ENCODE results near the gene HOPX. TPM values are rescaled to one million over a fixed set of nuclear protein-coding genes. Genes with fewer than 3 reads are reported as not detected.

HOPX gene
- total RNA-seq, 4 donors from 2014 or later: 405 to 1,883 (median 1,516) TPM

- no peak overlapping the region for H3K27ac ChIP-seq
- WGBS: 34% methylated on average over 5 of the region's 5 CpGs
- H3K4me1 ChIP-seq: peaks cover 13% of the 10 kb centered on the region
Measured at GRCh38 chr4:56630876-56631666, 50.0 kb downstream of the HOPX start.

GRCh38 chr4:56628592-56628991, 52.5 kb downstream of the HOPX start:
- H3K27me3 ChIP-seq: no peaks in the 10 kb centered on the region
- no peak for DNase-seq (ENCODE audit: low spot score in 2 of 2)
- H3K36me3 ChIP-seq: no peaks in the 10 kb centered on the region
- 74% methylated on average over 1 of the region's 1 CpG for WGBS
- TF ChIP-seq POLR2AphosphoS5 (IDR thresholded peaks at IDR 0.05): no peak
- no peak for TF ChIP-seq EP300 (IDR thresholded peaks at IDR 0.05)
- TF ChIP-seq CTCF (IDR thresholded peaks at IDR 0.05): no peak
- TF ChIP-seq POLR2A (IDR thresholded peaks at IDR 0.05): no peak
- H3K27ac ChIP-seq: no peak overlapping the region
- H3K4me3 ChIP-seq: no peak overlapping the region
- peaks cover 4% of the 10 kb centered on the region for H3K9me3 ChIP-seq
- peaks cover 13% of the 10 kb centered on the region for H3K4me1 ChIP-seq

More at GRCh38 chr4:56630876-56631666, 50.0 kb downstream of the HOPX start:
- no peaks in the 10 kb centered on the region for H3K36me3 ChIP-seq
- no peak for TF ChIP-seq POLR2AphosphoS5 (IDR thresholded peaks at IDR 0.05)
- no peak for TF ChIP-seq CTCF (IDR thresholded peaks at IDR 0.05)
- no peak for TF ChIP-seq POLR2A (IDR thresholded peaks at IDR 0.05)
- TF ChIP-seq EP300 (IDR thresholded peaks at IDR 0.05): no peak
- no peak for DNase-seq (ENCODE audit: low spot score in 2 of 2)
- no peaks in the 10 kb centered on the region for H3K27me3 ChIP-seq
- H3K4me3 ChIP-seq: no peak overlapping the region
- H3K9me3 ChIP-seq: no peaks in the 10 kb centered on the region

- Histone ChIP-seq H3K4me1 (peaks cover 16% of the 10 kb centered on the region), H3K27me3 (no peaks in the 10 kb centered on the region), H3K36me3 (no peaks in the 10 kb centered on the region), H3K4me3 (no peak overlapping the region), H3K9me3 (peaks cover 4% of the 10 kb centered on the region), H3K27ac (no peak overlapping the region)
- WGBS: 59% methylated on average over 2 of the region's 2 CpGs
- DNase-seq (ENCODE audit: low spot score in 2 of 2): no peak
- no peak for TF ChIP-seq EP300 (IDR thresholded peaks at IDR 0.05)
- no peak for TF ChIP-seq POLR2AphosphoS5 (IDR thresholded peaks at IDR 0.05)
Measured at GRCh38 chr4:56627985-56628384, 53.1 kb downstream of the HOPX start.

GRCh38 chr4:56627375-56627774, 53.7 kb downstream of the HOPX start:
- TF ChIP-seq CTCF (IDR thresholded peaks at IDR 0.05) (no peak), EP300 (IDR thresholded peaks at IDR 0.05) (no peak)
- no peaks in the 10 kb centered on the region for H3K27me3 ChIP-seq
- no peak overlapping the region for H3K27ac ChIP-seq
- no peaks in the 10 kb centered on the region for H3K36me3 ChIP-seq
- no peak for DNase-seq (ENCODE audit: low spot score in 2 of 2)
- peaks cover 21% of the 10 kb centered on the region for H3K4me1 ChIP-seq
- peaks cover 4% of the 10 kb centered on the region for H3K9me3 ChIP-seq
- 68% methylated on average over 1 of the region's 1 CpG for WGBS
- no peak overlapping the region for H3K4me3 ChIP-seq

GRCh38 chr4:56626963-56627362, 54.1 kb downstream of the HOPX start:
- no peak for DNase-seq (ENCODE audit: low spot score in 2 of 2)
- peaks cover 4% of the 10 kb centered on the region for H3K9me3 ChIP-seq
- no peak overlapping the region for H3K4me3 ChIP-seq
- no peaks in the 10 kb centered on the region for H3K27me3 ChIP-seq
- H3K4me1 ChIP-seq: peaks cover 21% of the 10 kb centered on the region
- WGBS: 89% methylated on average over 2 of the region's 2 CpGs
- TF ChIP-seq POLR2A (IDR thresholded peaks at IDR 0.05) (no peak), EP300 (IDR thresholded peaks at IDR 0.05) (no peak), POLR2AphosphoS5 (IDR thresholded peaks at IDR 0.05) (no peak), CTCF (IDR thresholded peaks at IDR 0.05) (no peak)
- H3K27ac ChIP-seq: no peak overlapping the region
- no peaks in the 10 kb centered on the region for H3K36me3 ChIP-seq

Data from suprapubic skin (tissue), 4 donors.